GM23248 (cell line): Measurements from ENCODE around the gene SMCO3. TPM values are rescaled to one million over a fixed set of nuclear protein-coding genes. Genes with fewer than 3 reads are reported as not detected.

ENCODE experiments used
- DNase-seq: peaks from one replicate; pipeline ENCODE4 v3.0.0-alpha.2; 2015
- H2AFZ ChIP-seq: fragments of 200-600 bp; sonication (generic); 2 replicates; pipeline ENCODE4 v1.6.1; 2016; ENCODE audit warnings: antibody characterized with exemption
- H3F3A ChIP-seq: fragments of 200-600 bp; sonication (generic); 2 replicates; pipeline ENCODE4 v1.6.1; 2016; ENCODE audit warnings: mild to moderate bottlenecking, antibody characterized with exemption, mixed run types; ENCODE audit not compliant: insufficient read depth
- H3K27ac ChIP-seq: fragments of 200-600 bp; sonication (generic); 2 replicates; pipeline ENCODE4 v1.5.1; 2016; ENCODE audit warnings: mild to moderate bottlenecking
- H3K27me3 ChIP-seq: fragments of 200-600 bp; sonication (generic); replicated peaks from 2 replicates; pipeline ENCODE4 v1.6.1; 2016; ENCODE audit warnings: mild to moderate bottlenecking; ENCODE audit not compliant: insufficient read depth
- H3K36me3 ChIP-seq: fragments of 200-600 bp; sonication (generic); 2 replicates; pipeline ENCODE4 v1.6.1; 2016; ENCODE audit warnings: low read depth, mild to moderate bottlenecking
- H3K4me1 ChIP-seq: fragments of 200-600 bp; sonication (generic); 2 replicates; pipeline ENCODE4 v1.6.1; 2016; ENCODE audit warnings: mild to moderate bottlenecking; ENCODE audit not compliant: insufficient read depth
- H3K4me2 ChIP-seq: fragments of 200-600 bp; sonication (generic); one replicate; pipeline ENCODE4 v1.6.1; 2016; ENCODE audit warnings: mild to moderate bottlenecking; ENCODE audit not compliant: unreplicated experiment
- H3K4me3 ChIP-seq: fragments of 200-600 bp; sonication (generic); 2 replicates; pipeline ENCODE4 v1.5.1; 2016; ENCODE audit warnings: mild to moderate bottlenecking
- H3K79me2 ChIP-seq: fragments of 200-600 bp; sonication (generic); 2 replicates; pipeline ENCODE4 v1.6.1; 2016; ENCODE audit warnings: mild to moderate bottlenecking; ENCODE audit not compliant: insufficient read depth
- H3K9ac ChIP-seq: fragments of 200-600 bp; sonication (generic); 2 replicates; pipeline ENCODE4 v1.6.1; 2016; ENCODE audit warnings: mild to moderate bottlenecking
- H3K9me2 ChIP-seq: fragments of 200-600 bp; sonication (generic); 2 replicates; pipeline ENCODE4 v1.6.1; 2016; ENCODE audit warnings: mixed run types, mild to moderate bottlenecking, moderate library complexity; ENCODE audit not compliant: insufficient read depth
- H3K9me3 ChIP-seq: fragments of 200-600 bp; sonication (generic); one replicate; pipeline ENCODE4 v1.6.1; 2017; ENCODE audit warnings: low read depth
- H4K20me1 ChIP-seq: fragments of 200-600 bp; sonication (generic); 2 replicates; pipeline ENCODE4 v1.6.0; 2016; ENCODE audit not compliant: insufficient read depth
- EZH2 ChIP-seq: fragments of 200-600 bp; sonication (generic); IDR thresholded peaks from 2 replicates; pipeline ENCODE4 v1.6.1; 2018; ENCODE audit warnings: antibody characterized with exemption, mild to moderate bottlenecking; ENCODE audit not compliant: insufficient read depth, poor library complexity, severe bottlenecking
- EZH2phosphoT487 ChIP-seq: fragments of 200-600 bp; sonication (generic); IDR thresholded peaks from 2 replicates; pipeline ENCODE4 v1.6.1; 2018; ENCODE audit warnings: antibody characterized with exemption, moderate library complexity, mild to moderate bottlenecking, low read depth; ENCODE audit not compliant: insufficient read depth
- WGBS, 2 experiments: methylation state at CpG; one replicate each; pipeline ENCODE4 v1.1.6; 2015 to 2017; ENCODE audit warnings: low lambda C conversion rate in 2 of 2, low coverage in 1 of 2; ENCODE audit errors: missing lambda C conversion rate in 2 of 2; 5-methylcytosine and 5-hydroxymethylcytosine counted together
- in situ Hi-C: fragments of 300-500 bp; cut with MboI; formaldehyde crosslinking; loops from 2 replicates; pipeline ENCODE4 v1.15.0; 2020
- polyA plus RNA-seq: library from polyadenylated mRNA; unstranded; fragments of >200 nt; fragmentation: Nextera tagmentation; extraction: Ambion mirVana; gene quantifications from 2 replicates; pipeline ENCODE4 v1.2.1, GENCODE V29; 2016
- total RNA-seq: library from RNA; depleted of rRNA; stranded (reverse); fragments of >200 nt; shearing (Covaris generic); gene quantifications from 2 replicates; pipeline ENCODE4 v1.2.3, GENCODE V29; 2014

Gene SMCO3
- total and polyA plus RNA-seq, 2 experiments from 2014 or later: not detected

- Histone ChIP-seq H3K4me3 (peak overlapping the region; percentile 87), H3K9me2 (no peaks in the 10 kb centered on the region), H3K4me1 (peaks cover 25% of the 10 kb centered on the region), H3K79me2 (peaks cover 20% of the 10 kb centered on the region), H3K36me3 (no peaks in the 10 kb centered on the region), H3K27me3 (no peaks in the 10 kb centered on the region), H2AFZ (peak overlapping the region; percentile 85; the same call in 1 of the 2 replicates), H3K9ac (peak overlapping the region; percentile 89), H3K4me2 (peak overlapping the region; percentile 93), H3K27ac (peak overlapping the region; percentile 87), H3F3A (peaks cover 28% of the 10 kb centered on the region), H4K20me1 (no peaks in the 10 kb centered on the region), H3K9me3 (no peaks in the 10 kb centered on the region)
- in situ Hi-C loops: no loop called here
- TF ChIP-seq EZH2phosphoT487 (no peak), EZH2 (no peak)
- 65 to 68% methylated on average over 5 of the region's 5 CpGs for WGBS, 2 experiments
- peak; percentile 51 for DNase-seq
Observed at GRCh38 chr12:14776236-14776961, 37.6 kb downstream of the SMCO3 start.

GRCh38 chr12:14775636-14775980 lies 38.4 kb downstream of the SMCO3 start:
- no peaks in the 10 kb centered on the region for H3K9me2 ChIP-seq
- peak overlapping the region; percentile 87 for H3K27ac ChIP-seq
- peak overlapping the region; percentile 89 for H3K9ac ChIP-seq
- in situ Hi-C loops: no loop called here
- H3K4me2 ChIP-seq: peak overlapping the region; percentile 93
- H4K20me1 ChIP-seq: no peaks in the 10 kb centered on the region
- H3K36me3 ChIP-seq: no peaks in the 10 kb centered on the region
- H3F3A ChIP-seq: peaks cover 35% of the 10 kb centered on the region
- H3K4me1 ChIP-seq: peaks cover 25% of the 10 kb centered on the region
- H3K4me3 ChIP-seq: peak overlapping the region; percentile 87
- H3K9me3 ChIP-seq: no peaks in the 10 kb centered on the region
- H3K27me3 ChIP-seq: no peaks in the 10 kb centered on the region
- DNase-seq: peak; percentile 80
- TF ChIP-seq EZH2phosphoT487 (no peak), EZH2 (no peak)
- H3K79me2 ChIP-seq: peaks cover 23% of the 10 kb centered on the region
- 0% methylated on average over 1 of the region's 1 CpG for WGBS, 2 experiments
- H2AFZ ChIP-seq: peak overlapping the region; percentile 85

- no peaks in the 10 kb centered on the region for H3K27me3 ChIP-seq
- H3K36me3 ChIP-seq: no peaks in the 10 kb centered on the region
- peaks cover 25% of the 10 kb centered on the region for H3K4me1 ChIP-seq
- peak overlapping the region; percentile 87 for H3K4me3 ChIP-seq
- H3F3A ChIP-seq: peaks cover 35% of the 10 kb centered on the region
- TF ChIP-seq EZH2: no peak
- peaks cover 28% of the 10 kb centered on the region for H3K79me2 ChIP-seq
- no peaks in the 10 kb centered on the region for H3K9me2 ChIP-seq
- peak overlapping the region; percentile 93 for H3K4me2 ChIP-seq
- peak overlapping the region; percentile 87 for H3K27ac ChIP-seq
- peak; percentile 82 for DNase-seq
- 1 to 2% methylated on average over 33 to 34 of the region's 34 CpGs for WGBS, 2 experiments
- peak overlapping the region; percentile 89 for H3K9ac ChIP-seq
- peak overlapping the region; percentile 85 for H2AFZ ChIP-seq
- no peaks in the 10 kb centered on the region for H4K20me1 ChIP-seq
- H3K9me3 ChIP-seq: no peaks in the 10 kb centered on the region
- in situ Hi-C loops: no loop called here
Observed at GRCh38 chr12:14774906-14775635, 38.9 kb downstream of the SMCO3 start.

- Histone ChIP-seq H2AFZ (peak overlapping the region; percentile 85), H3K4me1 (peaks cover 25% of the 10 kb centered on the region), H3K9ac (peak overlapping the region; percentile 89), H4K20me1 (no peaks in the 10 kb centered on the region), H3K4me3 (peak overlapping the region; percentile 87), H3K79me2 (peaks cover 35% of the 10 kb centered on the region), H3K9me2 (no peaks in the 10 kb centered on the region), H3K9me3 (no peaks in the 10 kb centered on the region), H3K4me2 (peak overlapping the region; percentile 93), H3F3A (peaks cover 35% of the 10 kb centered on the region), H3K27ac (peak overlapping the region; percentile 87), H3K36me3 (no peaks in the 10 kb centered on the region), H3K27me3 (no peaks in the 10 kb centered on the region)
- WGBS, 2 experiments: 2% methylated on average over 62 to 67 of the region's 67 CpGs
- no peak for TF ChIP-seq EZH2
- in situ Hi-C loops: no loop called here
- DNase-seq: peak; percentile 98
Observed at GRCh38 chr12:14774074-14774905, 39.7 kb downstream of the SMCO3 start.
